HFF-Myc (cell line): ENCODE results near the gene RSU1.

Experiments used
- DNase-seq: peaks from one replicate; pipeline ENCODE4 v3.0.0-alpha.2; 2011; ENCODE audit warnings: low read depth; ENCODE audit errors: extremely low read depth
- H3K4me3 ChIP-seq: replicated peaks from 2 replicates; pipeline ENCODE4 v1.5.1; 2011; ENCODE audit warnings: low read depth, mild to moderate bottlenecking, control low read depth, low read length
- CTCF ChIP-seq: IDR thresholded peaks from 2 replicates; pipeline ENCODE4 v1.5.1; 2012; ENCODE audit warnings: mild to moderate bottlenecking, low read depth, low read length, control low read depth; ENCODE audit errors: missing control alignments

The RSU1 gene

GRCh38 chr10:16777473-16778370 lies 39.5 kb downstream of the RSU1 start:
- TF ChIP-seq CTCF: peak; percentile 55
- H3K4me3 ChIP-seq: no peak overlapping the region
- peak; percentile 19 for DNase-seq

GRCh38 chr10:16776896-16777295 lies 40.3 kb downstream of the RSU1 start:
- DNase-seq: no peak
- no peak for TF ChIP-seq CTCF
- H3K4me3 ChIP-seq: no peak overlapping the region

GRCh38 chr10:16773334-16773733 lies 43.9 kb downstream of the RSU1 start:
- TF ChIP-seq CTCF: no peak
- DNase-seq: no peak
- H3K4me3 ChIP-seq: no peak overlapping the region

- no peak for DNase-seq
- no peak for TF ChIP-seq CTCF
- no peak overlapping the region for H3K4me3 ChIP-seq
These were observed 46.6 kb downstream of the RSU1 start for GRCh38 chr10:16770670-16771069.

- no peak for DNase-seq
- TF ChIP-seq CTCF: no peak
- H3K4me3 ChIP-seq: no peak overlapping the region
These were observed 47.1 kb downstream of the RSU1 start for GRCh38 chr10:16770141-16770540.

- TF ChIP-seq CTCF: no peak
- no peak for DNase-seq
These were observed 47.9 kb downstream of the RSU1 start for GRCh38 chr10:16769331-16769730.

More at GRCh38 chr10:16769331-16769730, 47.9 kb downstream of the RSU1 start:
- H3K4me3 ChIP-seq: no peak overlapping the region
